ENCODE measurements around the gene DHRSX. TPM values are rescaled to one million over a fixed set of nuclear protein-coding genes. Genes with fewer than 3 reads are reported as not detected.

DHRSX gene
- 36.1 to 41.9 TPM (median 40.9 TPM) in 5 replicates for total RNA-seq (2022; extraction: Qiagen RNA extraction; ENCODE audit: low read depth)

GRCh38 chrX:2500803-2501558 is at the start of gene DHRSX, which contains the start of gene ZBED1:
Gene DHRSX, minus strand, starts transcription at chrX:2500976. Its CDS starts 51 bp downstream, at chrX:2500925.
Gene ZBED1, minus strand, starts transcription at chrX:2500976. Its CDS starts 10,257 bp downstream, at chrX:2490719.

Other genes with a start within 250 kb of the DHRSX start
- 25.3 to 31.9 TPM (median 31.0 TPM) in 5 replicates for gene ZBED1, start within 50 bp of the DHRSX start, total RNA-seq (2022; extraction: Qiagen RNA extraction; ENCODE audit: low read depth)
- gene CD99, start 190.3 kb upstream of the DHRSX start, total RNA-seq (2022; extraction: Qiagen RNA extraction; ENCODE audit: low read depth) = 232 to 256 TPM (median 243 TPM) in 5 replicates